RWPE1 (cell line): ENCODE results near the gene FREM1.
A peak's percentile ranks its signal among the peaks of the same experiment; 100 is the strongest.

Source experiments
- CTCF ChIA-PET: fragments of 350-600 bp; sonication (Branson Sonifier 250); formaldehyde crosslinking; extraction: SDS; loops from one replicate; lab custom pipeline; 2021; lab: Yijun Ruan, JAX
- POLR2A ChIA-PET: fragments of 400-600 bp; formaldehyde crosslinking; extraction: SDS; loops from one replicate; lab custom pipeline; 2020; ENCODE audit warnings: antibody characterized with exemption; ENCODE audit not compliant: low non-redundant PET; lab: Yijun Ruan, JAX
- DNase-seq: peaks from one replicate; pipeline ENCODE4 v3.0.0; 2012; ENCODE audit warnings: low spot score
- H3K27ac ChIP-seq: fragments of 450-650 bp; 2 replicates; pipeline ENCODE4 v1.5.1; 2017
- CTCF ChIP-seq: fragments of 450-650 bp; conservative IDR thresholded peaks from 2 replicates; pipeline ENCODE4 v1.5.1; 2017; ENCODE audit warnings: low read depth, mild to moderate bottlenecking

Gene FREM1

GRCh38 chr9:14899042-14899814, 11.0 kb downstream of the FREM1 start:
- POLR2A ChIA-PET, result no interaction called here
- no peak overlapping the region for H3K27ac ChIP-seq
- TF ChIP-seq CTCF, result no peak
- DNase-seq, result no peak
- CTCF ChIA-PET, result interaction anchor here (0.7 kb wide), 1 partner anchor 98 kb away, joined by 3 read pairs; no protein-coding TSS in a partner anchor

- peak; percentile 19 for DNase-seq
- POLR2A ChIA-PET, result no interaction called here
- no peak for TF ChIP-seq CTCF
- CTCF ChIA-PET, result interaction anchor here (0.7 kb wide), 1 partner anchor 486 kb away, joined by 5 read pairs; no protein-coding TSS in a partner anchor
- no peak overlapping the region for H3K27ac ChIP-seq
Measured at GRCh38 chr9:14895806-14896205, 14.4 kb downstream of the FREM1 start.

GRCh38 chr9:14893280-14893679, 16.9 kb downstream of the FREM1 start:
- POLR2A ChIA-PET, result no interaction called here
- no peak overlapping the region for H3K27ac ChIP-seq
- no peak for DNase-seq
- CTCF ChIA-PET, result interaction anchor here (0.6 kb wide), 1 partner anchor 46 kb away, joined by 3 read pairs; no protein-coding TSS in a partner anchor
- TF ChIP-seq CTCF, result no peak

GRCh38 chr9:14891332-14891731, 18.9 kb downstream of the FREM1 start:
- TF ChIP-seq CTCF, result no peak
- DNase-seq, result no peak
- POLR2A ChIA-PET, result no interaction called here
- no peak overlapping the region for H3K27ac ChIP-seq
- CTCF ChIA-PET, result no interaction called here

GRCh38 chr9:14889451-14889850, 20.8 kb downstream of the FREM1 start:
- DNase-seq, result no peak
- TF ChIP-seq CTCF, result no peak
- H3K27ac ChIP-seq, result no peak overlapping the region
- POLR2A ChIA-PET, result no interaction called here
- CTCF ChIA-PET, result no interaction called here

GRCh38 chr9:14888875-14889274, 21.4 kb downstream of the FREM1 start:
- POLR2A ChIA-PET, result no interaction called here
- CTCF ChIA-PET, result no interaction called here

More at GRCh38 chr9:14888875-14889274, 21.4 kb downstream of the FREM1 start:
- H3K27ac ChIP-seq, result no peak overlapping the region
- TF ChIP-seq CTCF, result no peak
- DNase-seq, result no peak
